Ishikawa (cell line): ENCODE measurements around the gene GRAMD1A.

ENCODE experiments used
- CEBPB ChIP-seq: IDR thresholded peaks from 2 replicates; pipeline ENCODE4 v1.6.1; 2012
- CREB1 ChIP-seq: IDR thresholded peaks from 2 replicates; pipeline ENCODE4 v1.6.1; 2012; ENCODE audit warnings: low read depth
- EGR1 ChIP-seq: IDR thresholded peaks from 2 replicates; pipeline ENCODE4 v1.6.1; 2012
- EP300 ChIP-seq: IDR thresholded peaks from 2 replicates; pipeline ENCODE4 v1.6.1; 2012; ENCODE audit warnings: borderline replicate concordance
- FOXM1 ChIP-seq: IDR thresholded peaks from 2 replicates; pipeline ENCODE4 v1.6.1; 2012; ENCODE audit warnings: low read depth, borderline replicate concordance
- NFIC ChIP-seq: IDR thresholded peaks from 2 replicates; pipeline ENCODE4 v1.6.1; 2012
- RAD21 ChIP-seq: IDR thresholded peaks from 2 replicates; pipeline ENCODE4 v1.6.1; 2012; ENCODE audit warnings: low read depth
- TAF1 ChIP-seq: IDR thresholded peaks from 2 replicates; pipeline ENCODE4 v1.6.1; 2012; ENCODE audit warnings: low read depth, mild to moderate bottlenecking
- TCF12 ChIP-seq: IDR thresholded peaks from 2 replicates; pipeline ENCODE4 v1.6.1; 2012; ENCODE audit warnings: low read depth
- TEAD4 ChIP-seq: IDR thresholded peaks from 2 replicates; pipeline ENCODE4 v1.6.1; 2012
- USF1 ChIP-seq: IDR thresholded peaks from 2 replicates; pipeline ENCODE4 v1.6.1; 2012
- YY1 ChIP-seq: IDR thresholded peaks from 2 replicates; pipeline ENCODE4 v1.6.1; 2012; ENCODE audit warnings: low read depth
- ZBTB7A ChIP-seq: IDR thresholded peaks from 2 replicates; pipeline ENCODE4 v1.6.1; 2012; ENCODE audit warnings: low read depth
- TF ChIP-seq, protein P1 (sequence below): IDR thresholded peaks from 2 replicates; pipeline ENCODE4 v1.6.1; 2012
- TF ChIP-seq, protein P2 (sequence below): IDR thresholded peaks from 2 replicates; pipeline ENCODE4 v1.6.1; 2012; ENCODE audit warnings: low read depth, mild to moderate bottlenecking

GRAMD1A gene

GRCh38 chr19:34999498-35000337 lies at the start of gene GRAMD1A:
GRAMD1A (plus strand) TSS chr19:35000323; CDS start chr19:35000479, 156 bp downstream.
- TF ChIP-seq USF1, result no peak
- TF ChIP-seq CREB1, result peak; percentile 67
- TF ChIP-seq, protein P1, sequence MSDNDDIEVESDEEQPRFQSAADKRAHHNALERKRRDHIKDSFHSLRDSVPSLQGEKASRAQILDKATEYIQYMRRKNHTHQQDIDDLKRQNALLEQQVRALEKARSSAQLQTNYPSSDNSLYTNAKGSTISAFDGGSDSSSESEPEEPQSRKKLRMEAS, result no peak

- TF ChIP-seq, protein P2, sequence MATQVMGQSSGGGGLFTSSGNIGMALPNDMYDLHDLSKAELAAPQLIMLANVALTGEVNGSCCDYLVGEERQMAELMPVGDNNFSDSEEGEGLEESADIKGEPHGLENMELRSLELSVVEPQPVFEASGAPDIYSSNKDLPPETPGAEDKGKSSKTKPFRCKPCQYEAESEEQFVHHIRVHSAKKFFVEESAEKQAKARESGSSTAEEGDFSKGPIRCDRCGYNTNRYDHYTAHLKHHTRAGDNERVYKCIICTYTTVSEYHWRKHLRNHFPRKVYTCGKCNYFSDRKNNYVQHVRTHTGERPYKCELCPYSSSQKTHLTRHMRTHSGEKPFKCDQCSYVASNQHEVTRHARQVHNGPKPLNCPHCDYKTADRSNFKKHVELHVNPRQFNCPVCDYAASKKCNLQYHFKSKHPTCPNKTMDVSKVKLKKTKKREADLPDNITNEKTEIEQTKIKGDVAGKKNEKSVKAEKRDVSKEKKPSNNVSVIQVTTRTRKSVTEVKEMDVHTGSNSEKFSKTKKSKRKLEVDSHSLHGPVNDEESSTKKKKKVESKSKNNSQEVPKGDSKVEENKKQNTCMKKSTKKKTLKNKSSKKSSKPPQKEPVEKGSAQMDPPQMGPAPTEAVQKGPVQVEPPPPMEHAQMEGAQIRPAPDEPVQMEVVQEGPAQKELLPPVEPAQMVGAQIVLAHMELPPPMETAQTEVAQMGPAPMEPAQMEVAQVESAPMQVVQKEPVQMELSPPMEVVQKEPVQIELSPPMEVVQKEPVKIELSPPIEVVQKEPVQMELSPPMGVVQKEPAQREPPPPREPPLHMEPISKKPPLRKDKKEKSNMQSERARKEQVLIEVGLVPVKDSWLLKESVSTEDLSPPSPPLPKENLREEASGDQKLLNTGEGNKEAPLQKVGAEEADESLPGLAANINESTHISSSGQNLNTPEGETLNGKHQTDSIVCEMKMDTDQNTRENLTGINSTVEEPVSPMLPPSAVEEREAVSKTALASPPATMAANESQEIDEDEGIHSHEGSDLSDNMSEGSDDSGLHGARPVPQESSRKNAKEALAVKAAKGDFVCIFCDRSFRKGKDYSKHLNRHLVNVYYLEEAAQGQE, result no peak
- TF ChIP-seq NFIC (no peak), TEAD4 (no peak), USF1 (no peak), ZBTB7A (no peak), CREB1 (no peak)
Measured at GRCh38 chr19:34953092-34953491, 47.0 kb upstream of the GRAMD1A start.

- no peak for TF ChIP-seq TEAD4
- TF ChIP-seq TCF12, result no peak
- no peak for TF ChIP-seq NFIC
Measured at GRCh38 chr19:34957830-34958751, 42.0 kb upstream of the GRAMD1A start.

GRCh38 chr19:34959021-34959420 lies 41.1 kb upstream of the GRAMD1A start:
- TF ChIP-seq FOXM1 (no peak), USF1 (no peak), TCF12 (no peak)
- TF ChIP-seq, protein P1, result no peak

- TF ChIP-seq YY1, result no peak
Measured at GRCh38 chr19:34960103-34960805, 39.9 kb upstream of the GRAMD1A start.

GRCh38 chr19:34960940-34961679 lies 39.0 kb upstream of the GRAMD1A start:
- no peak for TF ChIP-seq FOXM1
- no peak for TF ChIP-seq USF1
- no peak for TF ChIP-seq RAD21
- no peak for TF ChIP-seq TCF12
- no peak for TF ChIP-seq NFIC
- TF ChIP-seq TAF1, result no peak
- no peak for TF ChIP-seq EP300
- TF ChIP-seq EGR1, result no peak
- TF ChIP-seq CREB1, result no peak
- no peak for TF ChIP-seq ZBTB7A
- no peak for TF ChIP-seq YY1
- TF ChIP-seq, protein P2, result no peak
- TF ChIP-seq, protein P1, result no peak
- no peak for TF ChIP-seq TEAD4
- TF ChIP-seq CEBPB, result no peak
